AG04449 (cell line): ENCODE measurements around the gene TSACC.

Experiments
- CTCF ChIA-PET: fragments of 350-600 bp; formaldehyde crosslinking; extraction: SDS; loops from one replicate; lab custom pipeline; 2021; ENCODE audit warnings: antibody characterized with exemption; lab: Yijun Ruan, JAX
- POLR2A ChIA-PET: fragments of 400-600, 350-600 bp; formaldehyde crosslinking; extraction: SDS; loops from one replicate; lab custom pipeline; 2020; ENCODE audit warnings: antibody characterized with exemption, inconsistent platforms; lab: Yijun Ruan, JAX
- DNase-seq: peaks from one replicate; pipeline ENCODE4 v3.0.0-alpha.2; 2010; ENCODE audit warnings: low read depth, low spot score
- H3K4me3 ChIP-seq: 2 replicates; pipeline ENCODE4 v1.5.1; 2011; ENCODE audit warnings: low read depth, mild to moderate bottlenecking, control low read depth, low read length
- CTCF ChIP-seq: IDR thresholded peaks from one replicate; pipeline ENCODE4 v1.5.1; 2011; ENCODE audit warnings: mild to moderate bottlenecking, moderate library complexity, low read length, control low read depth, inconsistent platforms; ENCODE audit not compliant: insufficient read depth; ENCODE audit errors: missing control alignments

The TSACC gene

DNA sequence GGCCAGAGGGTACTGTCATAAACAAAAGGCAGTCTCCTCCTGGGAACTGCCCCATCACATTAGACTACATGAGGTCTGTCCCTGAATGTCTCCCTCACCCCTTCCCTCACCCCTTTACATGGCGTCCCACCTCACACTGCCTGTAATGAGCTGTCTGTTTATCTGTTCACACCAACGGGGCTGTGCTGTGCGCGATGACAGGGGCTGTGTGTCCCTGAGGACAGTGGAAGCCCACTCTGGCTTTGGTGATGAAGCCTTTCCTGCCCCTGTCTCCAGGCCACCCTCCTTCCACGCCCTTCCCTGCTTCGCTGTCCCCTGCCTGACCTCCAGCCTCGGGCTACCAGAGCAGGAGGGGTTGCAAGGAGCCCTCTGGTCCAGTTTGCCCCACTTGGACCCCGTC, 53.4 kb downstream of the TSACC start:
- POLR2A ChIA-PET, result no interaction called here
- DNase-seq, result no peak
- TF ChIP-seq CTCF, result no peak
- CTCF ChIA-PET, result interaction anchor here (1.0 to 20.2 kb wide), 2 partner anchors 13 to 56 kb away, joined by 3 to 712 read pairs; no protein-coding TSS in a partner anchor
- H3K4me3 ChIP-seq, result no peak overlapping the region

- DNase-seq, result no peak
- no peak overlapping the region for H3K4me3 ChIP-seq
- ChIA-PET POLR2A (no interaction called here), CTCF (interaction anchor here (1.0 to 20.2 kb wide), 2 partner anchors 13 to 56 kb away, joined by 3 to 712 read pairs; no protein-coding TSS in a partner anchor)
- no peak for TF ChIP-seq CTCF
Measured at GRCh38 chr1:156392452-156392853, 54.1 kb downstream of the TSACC start.

DNA sequence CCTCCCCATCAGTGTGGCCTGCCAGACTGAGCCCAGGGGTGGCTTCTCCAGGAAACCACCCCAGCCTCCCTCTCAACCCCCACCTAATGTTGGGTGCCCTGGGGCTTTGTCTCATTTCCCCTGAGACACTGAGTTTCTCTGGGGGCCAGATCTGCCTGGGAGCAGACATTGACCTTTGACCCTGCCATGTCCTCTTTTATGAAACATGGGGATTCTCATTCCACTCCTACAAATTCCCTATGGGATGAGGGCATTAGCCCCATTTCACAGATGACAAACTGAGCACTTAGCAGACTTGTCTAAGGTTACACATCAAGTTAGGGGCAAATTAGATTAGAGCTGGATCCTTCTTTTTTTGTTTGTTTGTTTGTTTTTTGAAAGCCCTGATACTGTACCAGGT, 54.8 kb downstream of the TSACC start:
- POLR2A ChIA-PET, result no interaction called here
- CTCF ChIA-PET, result interaction anchor here (1.1 to 20.2 kb wide), 4 partner anchors 9 to 265 kb away, joined by 3 to 712 read pairs (median 5); no protein-coding TSS in a partner anchor
- no peak for TF ChIP-seq CTCF
- DNase-seq, result no peak
- H3K4me3 ChIP-seq, result no peak overlapping the region

DNA sequence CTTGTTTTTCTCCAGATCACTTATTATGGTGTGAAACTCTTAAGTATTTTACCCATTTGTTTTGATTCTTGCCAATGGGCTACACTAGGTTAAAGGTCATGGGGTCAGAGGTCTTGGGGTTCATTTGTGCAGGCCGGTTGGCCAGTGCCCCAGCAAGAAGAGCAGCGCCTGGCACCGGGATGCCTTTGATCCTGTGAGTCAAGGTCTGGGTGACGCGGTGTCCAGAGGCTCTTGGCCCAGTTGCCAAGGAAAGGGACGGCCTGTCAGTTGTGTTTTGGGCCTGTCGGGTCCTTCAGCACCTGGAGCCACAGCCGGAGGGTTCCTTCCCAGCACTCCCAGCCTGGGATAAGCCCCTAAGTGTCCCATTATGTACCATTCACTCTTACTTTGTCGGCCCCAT, 55.8 kb downstream of the TSACC start:
- H3K4me3 ChIP-seq, result no peak overlapping the region
- ChIA-PET POLR2A (no interaction called here), CTCF (interaction anchor here (1.3 to 20.2 kb wide), 4 partner anchors 9 to 264 kb away, joined by 5 to 712 read pairs (median 46); no protein-coding TSS in a partner anchor)
- no peak for TF ChIP-seq CTCF
- DNase-seq, result no peak

DNA sequence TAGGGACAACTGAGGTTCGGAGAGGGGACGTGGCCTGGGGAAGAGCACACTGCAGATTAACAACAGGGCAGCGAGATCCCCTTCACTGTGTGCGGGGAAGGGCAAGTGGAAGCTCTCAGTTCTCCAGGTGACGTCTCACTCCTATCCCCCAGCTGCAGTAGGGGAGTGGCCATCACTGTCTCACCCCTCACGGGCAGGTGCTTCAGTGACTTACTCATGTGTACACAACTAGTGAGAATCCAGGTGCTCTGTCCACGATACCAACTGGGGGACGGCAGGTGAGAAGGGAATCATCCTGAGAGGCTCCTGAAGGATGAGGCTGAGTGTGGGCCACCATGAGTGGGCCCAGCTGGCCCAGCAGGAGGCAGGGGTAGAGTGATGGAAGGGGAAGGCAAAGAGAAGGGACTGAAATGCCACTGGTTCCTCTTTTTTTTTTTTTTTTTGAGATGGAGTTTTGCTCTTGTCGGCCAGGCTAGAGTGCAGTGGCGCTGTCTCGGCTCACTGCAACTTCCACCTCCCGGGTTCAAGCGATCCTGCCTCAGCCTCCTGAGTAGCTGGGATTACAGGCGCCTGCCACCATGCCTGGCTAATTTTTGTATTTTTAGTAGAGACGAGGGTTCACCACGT, 56.6 kb downstream of the TSACC start:
- DNase-seq, result no peak
- POLR2A ChIA-PET, result no interaction called here
- TF ChIP-seq CTCF, result no peak
- CTCF ChIA-PET, result interaction anchor here (9.4 kb wide), 1 partner anchor 10 kb away, joined by 88 read pairs; no protein-coding TSS in a partner anchor
- no peak overlapping the region for H3K4me3 ChIP-seq
